ENCODE data around the gene DNAJB2.

- TF ChIP-seq POLR2AphosphoS5 (IDR thresholded peaks at IDR 0.05; ENCODE audit: low read depth, low read length), result no peak
- no peak for TF ChIP-seq TAF1 (IDR thresholded peaks at IDR 0.05; ENCODE audit: low read depth, low read length)
- TF ChIP-seq POLR2A (IDR thresholded peaks at IDR 0.05; ENCODE audit: low read depth, low read length), result no peak
- TF ChIP-seq SPI1 (IDR thresholded peaks at IDR 0.05; ENCODE audit: low read depth, low read length), result no peak
- TF ChIP-seq PAX5 (IDR thresholded peaks at IDR 0.05; ENCODE audit: insufficient read depth, low read length, severe bottlenecking), result no peak
Measured at GRCh38 chr2:219271021-219271420, 8.1 kb upstream of the DNAJB2 start.
